Endothelial cell of umbilical vein (primary cell): ENCODE data around the gene SLC7A6OS. TPM values are rescaled to one million over a fixed set of nuclear protein-coding genes. Genes with fewer than 3 reads are reported as not detected.

ENCODE experiments used
- BruUV-seq: library from RNA; stranded (reverse); fragments of 400-500 nt; replicated peaks from 2 replicates; lab custom pipeline; 2021; lab: Mats Ljungman, UMichigan
- CTCF ChIA-PET: fragments of 300-600, 350-600 bp; sonication (Branson Sonifier 250); formaldehyde crosslinking; loops from one replicate; lab custom pipeline; 2021; ENCODE audit warnings: antibody characterized with exemption, inconsistent platforms; lab: Charles Lee
- POLR2A ChIA-PET: fragments of 300-600, 350-600 bp; sonication (Branson Sonifier 250); formaldehyde crosslinking; loops from one replicate; lab custom pipeline; 2021; ENCODE audit warnings: antibody characterized with exemption, inconsistent platforms; lab: Charles Lee
- DNase-seq: peaks from one replicate; pipeline ENCODE4 v3.0.0-alpha.2; 2011; ENCODE audit warnings: low read depth, low spot score
- FAIRE-seq: peaks from 2 replicates; lab custom pipeline; 2011; peaks lifted over from hg19 to GRCh38; lab: Jason Lieb, UNC
- H2AFZ ChIP-seq: 2 replicates; pipeline ENCODE4 v1.6.0; 2012; ENCODE audit warnings: low read depth, low read length, control low read depth, inconsistent platforms
- H3K27ac ChIP-seq: 2 replicates; pipeline ENCODE4 v1.5.1; 2011; ENCODE audit warnings: low read depth, mild to moderate bottlenecking, control low read depth, low read length, moderate library complexity; ENCODE audit not compliant: insufficient read depth
- H3K27me3 ChIP-seq, 2 experiments: 2 replicates each; pipeline versions ENCODE4 v1.6.0 to v1.6.1; 2011; ENCODE audit warnings: low read length in 2 of 2, mixed read lengths in 1 of 2; ENCODE audit not compliant: control insufficient read depth in 2 of 2, insufficient read depth in 2 of 2
- H3K36me3 ChIP-seq, 2 experiments: 2 replicates in 1 of 2; 3 replicates in 1 of 2; pipeline ENCODE4 v1.5.1; 2011; ENCODE audit warnings: low read length in 2 of 2, mild to moderate bottlenecking in 1 of 2, moderate library complexity in 1 of 2; ENCODE audit not compliant: control insufficient read depth in 2 of 2, insufficient read depth in 2 of 2; ENCODE audit errors: extremely low read depth in 1 of 2
- H3K4me1 ChIP-seq: 3 replicates; pipeline ENCODE4 v1.5.1; 2011; ENCODE audit warnings: mild to moderate bottlenecking, low read length; ENCODE audit not compliant: control insufficient read depth, insufficient read depth; ENCODE audit errors: extremely low read depth
- H3K4me2 ChIP-seq: 2 replicates; pipeline ENCODE4 v1.6.1; 2011; ENCODE audit warnings: low read length, control low read depth, mixed read lengths; ENCODE audit not compliant: insufficient read depth
- H3K4me3 ChIP-seq, 3 experiments: fragments of 200-600 bp in 1 of 3; sonication (generic), shearing (Covaris generic) in 1 of 3; replicated peaks in 1 of 3; 2 replicates each; pipeline ENCODE4 v1.5.1; 2011 to 2016; ENCODE audit warnings: control low read depth in 3 of 3, low read length in 3 of 3, mild to moderate bottlenecking in 2 of 3, inconsistent platforms in 1 of 3, low read depth in 1 of 3, moderate library complexity in 1 of 3; ENCODE audit not compliant: insufficient read depth in 1 of 3
- H3K79me2 ChIP-seq: 2 replicates; pipeline ENCODE4 v1.6.0; 2012; ENCODE audit warnings: low read length, inconsistent platforms; ENCODE audit not compliant: control insufficient read depth, insufficient read depth
- H3K9ac ChIP-seq: replicated peaks from 2 replicates; pipeline ENCODE3; 2011; ENCODE audit warnings: low read length, control low read depth; ENCODE audit not compliant: insufficient read depth; ENCODE audit errors: extremely low read depth
- H3K9me1 ChIP-seq: replicated peaks from 3 replicates; pipeline ENCODE4 v1.6.0; 2011; ENCODE audit warnings: mild to moderate bottlenecking, low read length; ENCODE audit not compliant: control insufficient read depth, insufficient read depth; ENCODE audit errors: extremely low read depth
- H3K9me3 ChIP-seq: replicated peaks from 2 replicates; pipeline ENCODE4 v1.5.1; 2012; ENCODE audit warnings: low read length, inconsistent platforms; ENCODE audit not compliant: control insufficient read depth, insufficient read depth
- H4K20me1 ChIP-seq: replicated peaks from 2 replicates; pipeline ENCODE3; 2011; ENCODE audit warnings: mild to moderate bottlenecking, low read length; ENCODE audit not compliant: control insufficient read depth, insufficient read depth; ENCODE audit errors: extremely low read depth
- CTCF ChIP-seq, 2 donors: IDR thresholded peaks; 1 replicate in 1 of 2; 2 replicates in 1 of 2; pipeline ENCODE4 v1.5.1; 2011; ENCODE audit warnings: low read length in 2 of 2, mild to moderate bottlenecking in 2 of 2, moderate library complexity in 2 of 2, control low read depth in 1 of 2, inconsistent platforms in 1 of 2, low read depth in 1 of 2; ENCODE audit not compliant: insufficient read depth in 1 of 2; ENCODE audit errors: extremely low read depth in 1 of 2
- EZH2 ChIP-seq: IDR thresholded peaks from 2 replicates; pipeline ENCODE4 v1.6.1; 2012; ENCODE audit warnings: borderline replicate concordance, low read depth, mild to moderate bottlenecking, moderate library complexity, low read length, inconsistent platforms; ENCODE audit not compliant: severe bottlenecking
- FOS ChIP-seq: IDR thresholded peaks from 2 replicates; pipeline ENCODE4 v1.6.1; 2011; ENCODE audit warnings: mild to moderate bottlenecking, low read length, moderate library complexity, borderline replicate concordance; ENCODE audit not compliant: insufficient read depth
- MAX ChIP-seq: IDR thresholded peaks from 2 replicates; pipeline ENCODE4 v1.6.1; 2011; ENCODE audit not compliant: insufficient read depth, insufficient read length
- MYC ChIP-seq: IDR thresholded peaks from one replicate; pipeline ENCODE4 v1.6.1; 2011; ENCODE audit warnings: mild to moderate bottlenecking, low read depth, low read length
- POLR2AphosphoS5 ChIP-seq: IDR thresholded peaks from 2 replicates; pipeline ENCODE4 v1.6.1; 2012; ENCODE audit warnings: low read depth, mild to moderate bottlenecking, control low read depth, low read length, moderate library complexity; ENCODE audit not compliant: insufficient read depth
- dilution Hi-C: fragments of 300-500 bp; cut with MboI; formaldehyde crosslinking; loops from one replicate; pipeline ENCODE4 v1.15.0; 2019; ENCODE audit warnings: low sequenced_read_pairs; ENCODE audit not compliant: extremely low pct_ligation_motif_present
- intact Hi-C: fragments of 100-400 bp; cut with micrococcal nuclease; formaldehyde crosslinking; loops from one replicate; pipeline ENCODE4 v1.10.0; 2022
- polyA plus RNA-seq, 4 experiments: library from polyadenylated mRNA; depleted of rRNA in 3 of 4; stranded (reverse) in 3 of 4; unstranded in 1 of 4; fragments of >200 nt; gene quantifications; 2 replicates each; pipeline versions ENCODE4 v1.2.1 to v1.2.3, GENCODE V29; 2011 to 2012; ENCODE audit warnings: missing spikeins in 1 of 4
- total RNA-seq: library from RNA; stranded (reverse); gene quantifications from 2 replicates; pipeline ENCODE4 v1.2.3, GENCODE V29; 2021

Gene SLC7A6OS
- total and polyA plus RNA-seq, 2 donors (not counting 3 experiments of a cell fraction or from before 2014, with no cell fraction given): 8.3 to 22.9 TPM

DNA sequence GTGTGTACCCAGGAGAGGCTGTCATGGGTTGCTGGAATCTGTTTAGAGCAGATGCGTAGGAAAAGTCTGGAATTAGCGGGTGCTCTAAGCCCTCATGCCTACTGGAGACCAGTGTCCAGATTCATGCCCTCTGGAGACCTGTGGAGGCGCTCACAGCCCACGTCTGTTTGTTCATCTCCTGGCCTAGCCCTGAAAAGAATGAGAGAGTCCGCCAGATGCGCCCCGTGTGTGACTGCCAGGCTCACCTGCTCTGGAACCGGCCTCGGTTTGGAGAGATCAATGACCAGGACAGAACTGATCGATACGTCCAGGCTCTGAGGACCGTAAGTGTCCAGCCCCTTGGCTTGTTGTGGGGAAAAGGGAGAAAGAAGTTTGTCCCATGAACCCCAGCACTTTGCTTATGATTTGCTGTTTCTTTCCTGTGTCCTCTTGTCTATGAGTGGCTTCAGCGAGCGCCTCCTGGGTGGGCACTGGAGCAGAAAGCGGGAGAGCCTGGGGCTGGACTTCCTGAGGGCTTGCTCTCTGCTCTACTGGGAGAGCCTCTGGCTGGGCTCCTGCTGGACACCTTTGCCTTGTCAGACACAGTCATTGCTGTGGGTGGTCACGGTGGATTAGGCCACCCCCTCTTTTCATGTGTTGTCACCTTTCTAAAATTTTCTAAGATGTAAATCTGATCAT lies 35.4 kb upstream of the SLC7A6OS start:
- H3K4me2 ChIP-seq: no peak overlapping the region
- dilution Hi-C loops (no loop called here), intact Hi-C loops (no loop called here)
- no peaks in the 10 kb centered on the region for H3K9me1 ChIP-seq
- no peak overlapping the region for H3K9ac ChIP-seq
- no peaks in the 10 kb centered on the region for H3K79me2 ChIP-seq
- no TSS peak for BruUV-seq
- peaks cover 3 to 40% of the 10 kb centered on the region in 2 experiments for H3K36me3 ChIP-seq
- CTCF ChIA-PET: no interaction called here
- FAIRE-seq (no peak), DNase-seq (no peak)
- TF ChIP-seq CTCF (IDR thresholded peaks at IDR 0.05; ENCODE audit: extremely low read depth in 1 of 2, insufficient read depth in 1 of 2, low read depth in 1 of 2, low read length in 2 of 2) (no peak), MYC (no peak), POLR2AphosphoS5 (no peak), EZH2 (no peak), MAX (no peak), FOS (no peak)
- no peaks in the 10 kb centered on the region for H3K27me3 ChIP-seq
- no peaks in the 10 kb centered on the region for H3K4me1 ChIP-seq
- no peaks in the 10 kb centered on the region for H3K9me3 ChIP-seq
- no peak overlapping the region for H2AFZ ChIP-seq
- no peak overlapping the region for H3K4me3 ChIP-seq
- H3K27ac ChIP-seq: no peak overlapping the region
- H4K20me1 ChIP-seq: no peaks in the 10 kb centered on the region
- POLR2A ChIA-PET: no interaction called here
